ENCODE results near the gene LINGO1. TPM values are rescaled to one million over a fixed set of nuclear protein-coding genes. Genes with fewer than 3 reads are reported as not detected.

The LINGO1 gene
- total and polyA plus RNA-seq, 9 of the 15 experiments (the other 6 are each of a cell fraction or from before 2014, with no cell fraction given) = 0.07 to 15.3 (median 2.1) TPM

DNA sequence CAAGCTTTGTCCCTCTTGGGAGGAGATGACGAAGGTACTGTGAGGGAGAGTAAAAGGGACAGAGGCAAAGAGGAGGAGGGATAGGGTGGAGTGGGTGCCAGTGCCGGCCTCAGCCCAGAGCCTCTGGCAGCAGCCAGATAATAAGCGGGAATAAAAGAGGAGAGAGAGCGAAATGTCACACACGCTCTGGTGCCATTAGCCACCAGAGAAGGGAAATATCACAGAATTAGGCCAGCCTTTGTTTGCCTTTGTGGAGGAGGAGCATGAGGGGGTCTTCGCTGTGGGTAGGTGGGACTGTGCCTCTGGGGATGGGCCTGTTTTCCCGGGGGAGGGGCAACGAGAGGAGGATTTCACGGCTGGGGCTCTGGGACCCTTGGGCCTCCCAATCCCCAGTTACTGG is 67.8 kb downstream of the LINGO1 start (continued):
- TF ChIP-seq, protein P1, sequence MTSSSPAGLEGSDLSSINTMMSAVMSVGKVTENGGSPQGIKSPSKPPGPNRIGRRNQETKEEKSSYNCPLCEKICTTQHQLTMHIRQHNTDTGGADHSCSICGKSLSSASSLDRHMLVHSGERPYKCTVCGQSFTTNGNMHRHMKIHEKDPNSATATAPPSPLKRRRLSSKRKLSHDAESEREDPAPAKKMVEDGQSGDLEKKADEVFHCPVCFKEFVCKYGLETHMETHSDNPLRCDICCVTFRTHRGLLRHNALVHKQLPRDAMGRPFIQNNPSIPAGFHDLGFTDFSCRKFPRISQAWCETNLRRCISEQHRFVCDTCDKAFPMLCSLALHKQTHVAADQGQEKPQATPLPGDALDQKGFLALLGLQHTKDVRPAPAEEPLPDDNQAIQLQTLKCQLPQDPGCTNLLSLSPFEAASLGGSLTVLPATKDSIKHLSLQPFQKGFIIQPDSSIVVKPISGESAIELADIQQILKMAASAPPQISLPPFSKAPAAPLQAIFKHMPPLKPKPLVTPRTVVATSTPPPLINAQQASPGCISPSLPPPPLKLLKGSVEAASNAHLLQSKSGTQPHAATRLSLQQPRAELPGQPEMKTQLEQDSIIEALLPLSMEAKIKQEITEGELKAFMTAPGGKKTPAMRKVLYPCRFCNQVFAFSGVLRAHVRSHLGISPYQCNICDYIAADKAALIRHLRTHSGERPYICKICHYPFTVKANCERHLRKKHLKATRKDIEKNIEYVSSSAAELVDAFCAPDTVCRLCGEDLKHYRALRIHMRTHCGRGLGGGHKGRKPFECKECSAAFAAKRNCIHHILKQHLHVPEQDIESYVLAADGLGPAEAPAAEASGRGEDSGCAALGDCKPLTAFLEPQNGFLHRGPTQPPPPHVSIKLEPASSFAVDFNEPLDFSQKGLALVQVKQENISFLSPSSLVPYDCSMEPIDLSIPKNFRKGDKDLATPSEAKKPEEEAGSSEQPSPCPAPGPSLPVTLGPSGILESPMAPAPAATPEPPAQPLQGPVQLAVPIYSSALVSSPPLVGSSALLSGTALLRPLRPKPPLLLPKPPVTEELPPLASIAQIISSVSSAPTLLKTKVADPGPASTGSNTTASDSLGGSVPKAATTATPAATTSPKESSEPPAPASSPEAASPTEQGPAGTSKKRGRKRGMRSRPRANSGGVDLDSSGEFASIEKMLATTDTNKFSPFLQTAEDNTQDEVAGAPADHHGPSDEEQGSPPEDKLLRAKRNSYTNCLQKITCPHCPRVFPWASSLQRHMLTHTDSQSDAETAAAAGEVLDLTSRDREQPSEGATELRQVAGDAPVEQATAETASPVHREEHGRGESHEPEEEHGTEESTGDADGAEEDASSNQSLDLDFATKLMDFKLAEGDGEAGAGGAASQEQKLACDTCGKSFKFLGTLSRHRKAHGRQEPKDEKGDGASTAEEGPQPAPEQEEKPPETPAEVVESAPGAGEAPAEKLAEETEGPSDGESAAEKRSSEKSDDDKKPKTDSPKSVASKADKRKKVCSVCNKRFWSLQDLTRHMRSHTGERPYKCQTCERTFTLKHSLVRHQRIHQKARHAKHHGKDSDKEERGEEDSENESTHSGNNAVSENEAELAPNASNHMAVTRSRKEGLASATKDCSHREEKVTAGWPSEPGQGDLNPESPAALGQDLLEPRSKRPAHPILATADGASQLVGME (CRISPR knock-in tag; IDR thresholded peaks at IDR 0.05) = no peak
- no peak for TF ChIP-seq CEBPZ (IDR thresholded peaks at IDR 0.05; ENCODE audit: borderline replicate concordance, low read depth, low read length)
